Ramos (cell line): Measurements from ENCODE around the gene PLA2G4D.

Experiments
- in situ Hi-C: fragments of 300-500 bp; cut with MboI; formaldehyde crosslinking; loops from one replicate; pipeline ENCODE4 v1.14.3; 2022; ENCODE audit warnings: low sequenced_read_pairs; ENCODE audit not compliant: unreplicated experiment

The PLA2G4D gene

GRCh38 chr15:42060477-42060763, 33.9 kb downstream of the PLA2G4D start:
- in situ Hi-C loops: loop anchor here (5.0 kb wide), 1 partner anchor 73 kb away; no protein-coding TSS in a partner anchor

- in situ Hi-C loops: loop anchor here (5.0 kb wide), 1 partner anchor 73 kb away; no protein-coding TSS in a partner anchor
Measured at GRCh38 chr15:42059661-42060476, 34.5 kb downstream of the PLA2G4D start.

- in situ Hi-C loops: no loop called here
Measured at GRCh38 chr15:42058791-42059190, 35.6 kb downstream of the PLA2G4D start.

GRCh38 chr15:42057799-42058646, 36.3 kb downstream of the PLA2G4D start:
- in situ Hi-C loops: no loop called here

GRCh38 chr15:42056934-42057798, 37.2 kb downstream of the PLA2G4D start:
- in situ Hi-C loops: no loop called here

GRCh38 chr15:42053914-42054313, 40.4 kb downstream of the PLA2G4D start:
- in situ Hi-C loops: no loop called here

GRCh38 chr15:42053010-42053409, 41.4 kb downstream of the PLA2G4D start:
- in situ Hi-C loops: no loop called here

GRCh38 chr15:42050484-42051255, 43.7 kb downstream of the PLA2G4D start:
- in situ Hi-C loops: no loop called here

- in situ Hi-C loops: no loop called here
Measured at GRCh38 chr15:42048821-42049200, 45.6 kb downstream of the PLA2G4D start.

- in situ Hi-C loops: no loop called here
Measured at GRCh38 chr15:42048080-42048820, 46.1 kb downstream of the PLA2G4D start.

- in situ Hi-C loops: no loop called here
Measured at GRCh38 chr15:42046597-42046996, 47.8 kb downstream of the PLA2G4D start.

- in situ Hi-C loops: no loop called here
Measured at GRCh38 chr15:42045211-42045615, 49.1 kb downstream of the PLA2G4D start.

GRCh38 chr15:42042602-42043400, 51.6 kb downstream of the PLA2G4D start:
- in situ Hi-C loops: no loop called here

- in situ Hi-C loops: no loop called here
Measured at GRCh38 chr15:42038401-42038800, 56.0 kb downstream of the PLA2G4D start.

- in situ Hi-C loops: no loop called here
Measured at GRCh38 chr15:42037656-42038055, 56.7 kb downstream of the PLA2G4D start.

GRCh38 chr15:42036966-42037365, 57.4 kb downstream of the PLA2G4D start:
- in situ Hi-C loops: no loop called here

GRCh38 chr15:42036112-42036905, 58.1 kb downstream of the PLA2G4D start:
- in situ Hi-C loops: no loop called here

- in situ Hi-C loops: no loop called here
Measured at GRCh38 chr15:42035435-42035761, 59.0 kb downstream of the PLA2G4D start.
